H9 (cell line): ENCODE results near the gene ZMIZ1. TPM values are rescaled to one million over a fixed set of nuclear protein-coding genes. Genes with fewer than 3 reads are reported as not detected.

Experiments used
- DNase-seq: peaks from one replicate; pipeline ENCODE4 v3.0.0-alpha.2; 2017
- H2AFZ ChIP-seq: one replicate; pipeline ENCODE4 v1.6.1; 2013; ENCODE audit warnings: mild to moderate bottlenecking, low read length, control low read depth, moderate library complexity
- H2AK5ac ChIP-seq: 2 replicates; pipeline ENCODE4 v1.6.1; 2013; ENCODE audit warnings: low read length, control low read depth, mixed read lengths; ENCODE audit not compliant: insufficient read length
- H2BK120ac ChIP-seq: one replicate; pipeline ENCODE4 v1.6.1; 2013; ENCODE audit warnings: low read depth, mild to moderate bottlenecking, low read length, control low read depth, inconsistent platforms; ENCODE audit not compliant: poor library complexity, severe bottlenecking
- H2BK12ac ChIP-seq: 2 replicates; pipeline ENCODE4 v1.6.1; 2013; ENCODE audit warnings: low read length, control low read depth, mixed read lengths, low read depth; ENCODE audit not compliant: insufficient read length
- H2BK15ac ChIP-seq: 2 replicates; pipeline ENCODE4 v1.6.1; 2013; ENCODE audit warnings: low read depth, low read length, control low read depth
- H2BK20ac ChIP-seq: one replicate; pipeline ENCODE4 v1.6.1; 2013; ENCODE audit warnings: low read depth, mild to moderate bottlenecking, low read length, control low read depth, inconsistent platforms; ENCODE audit not compliant: poor library complexity, severe bottlenecking
- H2BK5ac ChIP-seq: 2 replicates; pipeline ENCODE4 v1.6.1; 2013; ENCODE audit warnings: low read length, control low read depth, mixed read lengths; ENCODE audit not compliant: insufficient read length
- H3K14ac ChIP-seq: 2 replicates; pipeline ENCODE4 v1.6.1; 2013; ENCODE audit warnings: low read length, control low read depth; ENCODE audit not compliant: insufficient read depth
- H3K18ac ChIP-seq: 2 replicates; pipeline ENCODE4 v1.6.1; 2013; ENCODE audit warnings: low read depth, mild to moderate bottlenecking, mixed read lengths, low read length, control low read depth; ENCODE audit not compliant: insufficient read length
- H3K23ac ChIP-seq: 2 replicates; pipeline ENCODE4 v1.6.1; 2013; ENCODE audit warnings: low read length, control low read depth, mixed read lengths, low read depth; ENCODE audit not compliant: insufficient read length
- H3K23me2 ChIP-seq: 2 replicates; pipeline ENCODE4 v1.6.1; 2013; ENCODE audit warnings: low read depth, mild to moderate bottlenecking, mixed read lengths, low read length, control low read depth; ENCODE audit not compliant: insufficient read length, poor library complexity, severe bottlenecking
- H3K27ac ChIP-seq: 2 replicates; pipeline ENCODE4 v1.5.1; 2013; ENCODE audit warnings: low read length, control low read depth, mixed read lengths, low read depth; ENCODE audit not compliant: insufficient read length
- H3K27me3 ChIP-seq: 2 replicates; pipeline ENCODE4 v1.6.1; 2013; ENCODE audit warnings: low read length, control low read depth, inconsistent platforms; ENCODE audit not compliant: insufficient read depth
- H3K4ac ChIP-seq: 2 replicates; pipeline ENCODE4 v1.6.1; 2013; ENCODE audit warnings: low read depth, mild to moderate bottlenecking, control low read depth, inconsistent platforms, low read length, moderate library complexity
- H3K4me1 ChIP-seq: 2 replicates; pipeline ENCODE4 v1.6.1; 2013; ENCODE audit warnings: low read length, control low read depth, inconsistent platforms; ENCODE audit not compliant: insufficient read depth
- H3K4me2 ChIP-seq: 2 replicates; pipeline ENCODE4 v1.6.1; 2013; ENCODE audit warnings: low read length, control low read depth, mixed read lengths; ENCODE audit not compliant: insufficient read length, insufficient read depth
- H3K56ac ChIP-seq: 2 replicates; pipeline ENCODE4 v1.6.1; 2013; ENCODE audit warnings: low read depth, mild to moderate bottlenecking, mixed read lengths, low read length, control low read depth; ENCODE audit not compliant: insufficient read length
- H3K79me1 ChIP-seq: 2 replicates; pipeline ENCODE4 v1.6.1; 2013; ENCODE audit warnings: low read depth, mild to moderate bottlenecking, moderate library complexity, low read length, control low read depth, inconsistent platforms; ENCODE audit not compliant: insufficient read depth, poor library complexity, severe bottlenecking
- H3K79me2 ChIP-seq: 2 replicates; pipeline ENCODE4 v1.6.1; 2013; ENCODE audit warnings: low read length, control low read depth, inconsistent platforms; ENCODE audit not compliant: insufficient read depth
- H3K9ac ChIP-seq: 2 replicates; pipeline ENCODE4 v1.6.1; 2013; ENCODE audit warnings: low read length, control low read depth, mixed read lengths; ENCODE audit not compliant: insufficient read length; ENCODE audit errors: extremely low read depth
- H3K9me3 ChIP-seq: one replicate; pipeline ENCODE4 v1.6.1; 2013; ENCODE audit warnings: low read depth, low read length, inconsistent platforms; ENCODE audit not compliant: control insufficient read depth
- H3T11ph ChIP-seq: one replicate; pipeline ENCODE4 v1.6.1; 2013; ENCODE audit warnings: mild to moderate bottlenecking, low read length, control low read depth, inconsistent platforms
- H4K20me1 ChIP-seq: one replicate; pipeline ENCODE4 v1.6.1; 2013; ENCODE audit not compliant: control insufficient read depth, insufficient read length, insufficient read depth
- H4K5ac ChIP-seq: 2 replicates; pipeline ENCODE4 v1.6.1; 2013; ENCODE audit warnings: low read depth, mild to moderate bottlenecking, mixed read lengths, low read length, control low read depth; ENCODE audit not compliant: insufficient read length
- H4K8ac ChIP-seq: replicated peaks from 2 replicates; pipeline ENCODE4 v1.6.1; 2013; ENCODE audit warnings: low read length, control low read depth, mixed read lengths, low read depth; ENCODE audit not compliant: insufficient read length
- H4K91ac ChIP-seq: 2 replicates; pipeline ENCODE4 v1.6.1; 2013; ENCODE audit warnings: low read depth, mild to moderate bottlenecking, moderate library complexity, mixed read lengths, low read length, control low read depth; ENCODE audit not compliant: insufficient read length
- H3K27ac Mint-ChIP-seq, 3 experiments: 2 replicates in 2 of 3; 3 replicates in 1 of 3; pipeline ENCODE4 v1.8.0; 2020 to 2021; ENCODE audit warnings: mixed read lengths in 3 of 3, mild to moderate bottlenecking in 1 of 3, moderate library complexity in 1 of 3
- H3K27me3 Mint-ChIP-seq: 2 replicates; pipeline ENCODE4 v1.8.0; 2021; ENCODE audit warnings: low read depth, mild to moderate bottlenecking, moderate library complexity, mixed read lengths
- H3K36me3 Mint-ChIP-seq, 3 experiments: 2 replicates in 2 of 3; 3 replicates in 1 of 3; pipeline ENCODE4 v1.8.0; 2020 to 2021; ENCODE audit warnings: low read depth in 3 of 3, mixed read lengths in 3 of 3; ENCODE audit not compliant: insufficient read depth in 1 of 3
- H3K4me1 Mint-ChIP-seq, 2 experiments: 2 replicates each; pipeline ENCODE4 v1.8.0; 2020; ENCODE audit warnings: mixed read lengths in 2 of 2
- H3K4me3 Mint-ChIP-seq, 2 experiments: 2 replicates in 1 of 2; 3 replicates in 1 of 2; pipeline ENCODE4 v1.8.0; 2020 to 2021; ENCODE audit warnings: mild to moderate bottlenecking in 2 of 2, mixed read lengths in 2 of 2, moderate library complexity in 1 of 2
- H3K9me3 Mint-ChIP-seq, 2 experiments: 2 replicates in 1 of 2; 3 replicates in 1 of 2; pipeline ENCODE4 v1.8.0; 2020; ENCODE audit warnings: mild to moderate bottlenecking in 2 of 2, mixed read lengths in 2 of 2, moderate library complexity in 1 of 2
- WGBS: extraction: QIAGEN DNeasy Blood & Tissue Kit; methylation state at CpG from one replicate; pipeline ENCODE4 v1.1.7; 2013; ENCODE audit warnings: missing lambda C conversion rate, low lambda C conversion rate, mixed read lengths; ENCODE audit not compliant: insufficient read length; ENCODE audit errors: extremely low coverage; 5-methylcytosine and 5-hydroxymethylcytosine counted together
- total RNA-seq: library from RNA; stranded (reverse); gene quantifications from 2 replicates; pipeline ENCODE4 v1.2.1, GENCODE V29; 2021
- TF ChIP-seq, protein P1 (sequence below): fragments of 200-600 bp; sonication (generic); conservative IDR thresholded peaks from 3 replicates; pipeline ENCODE4 v1.8.0; 2021; ENCODE audit warnings: antibody characterized with exemption, mild to moderate bottlenecking

ZMIZ1 gene
- total RNA-seq, 1 experiment from 2014 or later, result 36.9 TPM

DNA sequence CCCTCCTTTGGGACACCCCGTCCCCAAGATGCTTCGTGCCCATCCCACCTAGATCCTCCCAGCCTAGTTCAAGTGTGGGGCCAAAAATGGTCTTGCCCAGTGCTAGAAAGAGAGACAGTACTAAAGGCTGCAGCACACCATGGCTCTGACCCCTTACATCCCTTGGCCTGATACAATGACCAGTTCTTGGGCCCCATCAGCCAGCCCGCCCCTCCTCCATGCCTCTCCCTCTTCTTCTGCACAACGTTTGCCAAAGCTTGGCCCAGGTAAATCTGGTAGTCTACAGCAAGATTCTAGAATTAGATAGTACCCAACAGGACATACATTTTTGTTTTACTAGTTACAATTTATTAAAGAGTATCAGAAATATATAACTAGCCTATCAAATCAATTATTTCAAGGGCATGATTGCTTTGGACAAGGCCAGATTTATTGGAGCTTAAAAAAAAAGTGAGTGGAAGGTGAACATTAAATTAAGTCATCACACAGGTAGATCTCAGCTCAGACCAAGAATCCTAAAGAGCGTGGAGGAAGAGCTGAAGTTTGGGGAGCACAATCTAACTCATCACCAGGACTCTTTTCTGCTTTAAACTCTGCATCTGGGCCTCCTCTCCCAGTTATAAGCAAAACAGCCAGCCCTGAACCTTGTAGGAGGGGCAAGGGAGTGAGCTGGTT is 69.8 kb downstream of the ZMIZ1 start:
- no peak overlapping the region for H3K9ac ChIP-seq
- H2AK5ac ChIP-seq, result no peak overlapping the region
- H2BK15ac ChIP-seq, result no peak overlapping the region
- H3K27ac Mint-ChIP-seq, result peak overlapping the region; percentile 29 to 72 (median 65); a peak in 5 of 7 replicates
- H3K27ac ChIP-seq, result no peak overlapping the region
- no peak overlapping the region for H4K5ac ChIP-seq
- H2AFZ ChIP-seq, result no peak overlapping the region
- H3K4me3 Mint-ChIP-seq, result no peak overlapping the region
- no peak overlapping the region for H3K4me2 ChIP-seq
- H4K8ac ChIP-seq, result no peak overlapping the region
- peaks cover 2% of the 10 kb centered on the region for H3K79me1 ChIP-seq
- no peak overlapping the region for H3K56ac ChIP-seq
- no peak overlapping the region for H2BK20ac ChIP-seq
- peaks cover 2% of the 10 kb centered on the region; the same call in 1 of the 2 replicates for H3K4me1 ChIP-seq
- H3K18ac ChIP-seq, result no peak overlapping the region
- no peak overlapping the region for H3T11ph ChIP-seq
- TF ChIP-seq, protein P1, sequence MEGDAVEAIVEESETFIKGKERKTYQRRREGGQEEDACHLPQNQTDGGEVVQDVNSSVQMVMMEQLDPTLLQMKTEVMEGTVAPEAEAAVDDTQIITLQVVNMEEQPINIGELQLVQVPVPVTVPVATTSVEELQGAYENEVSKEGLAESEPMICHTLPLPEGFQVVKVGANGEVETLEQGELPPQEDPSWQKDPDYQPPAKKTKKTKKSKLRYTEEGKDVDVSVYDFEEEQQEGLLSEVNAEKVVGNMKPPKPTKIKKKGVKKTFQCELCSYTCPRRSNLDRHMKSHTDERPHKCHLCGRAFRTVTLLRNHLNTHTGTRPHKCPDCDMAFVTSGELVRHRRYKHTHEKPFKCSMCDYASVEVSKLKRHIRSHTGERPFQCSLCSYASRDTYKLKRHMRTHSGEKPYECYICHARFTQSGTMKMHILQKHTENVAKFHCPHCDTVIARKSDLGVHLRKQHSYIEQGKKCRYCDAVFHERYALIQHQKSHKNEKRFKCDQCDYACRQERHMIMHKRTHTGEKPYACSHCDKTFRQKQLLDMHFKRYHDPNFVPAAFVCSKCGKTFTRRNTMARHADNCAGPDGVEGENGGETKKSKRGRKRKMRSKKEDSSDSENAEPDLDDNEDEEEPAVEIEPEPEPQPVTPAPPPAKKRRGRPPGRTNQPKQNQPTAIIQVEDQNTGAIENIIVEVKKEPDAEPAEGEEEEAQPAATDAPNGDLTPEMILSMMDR, result no peak
- H3K23ac ChIP-seq, result no peak overlapping the region
- no peak overlapping the region for H2BK5ac ChIP-seq
- no peak overlapping the region for H3K14ac ChIP-seq
- no peaks in the 10 kb centered on the region for H4K20me1 ChIP-seq
- no peaks in the 10 kb centered on the region for H3K79me2 ChIP-seq
- H3K27me3 Mint-ChIP-seq, result no peaks in the 10 kb centered on the region
- no peaks in the 10 kb centered on the region for H3K27me3 ChIP-seq
- no peaks in the 10 kb centered on the region for H3K9me3 Mint-ChIP-seq
- H3K9me3 ChIP-seq, result no peaks in the 10 kb centered on the region
- no peak for DNase-seq
- no peak overlapping the region for H3K4ac ChIP-seq
- no CpG with 5 or more reads among the region's 5 CpGs for WGBS
- H2BK120ac ChIP-seq, result no peak overlapping the region
- H2BK12ac ChIP-seq, result no peak overlapping the region
- no peak overlapping the region for H4K91ac ChIP-seq
- peaks cover 55 to 66% of the 10 kb centered on the region in 2 experiments for H3K4me1 Mint-ChIP-seq
- no peaks in the 10 kb centered on the region for H3K23me2 ChIP-seq
- peaks cover 5 to 23% (median 17%) of the 10 kb centered on the region in 3 experiments; a peak in 6 of 7 replicates for H3K36me3 Mint-ChIP-seq
